ENCODE results near the gene UMODL1.

UMODL1 gene

DNA sequence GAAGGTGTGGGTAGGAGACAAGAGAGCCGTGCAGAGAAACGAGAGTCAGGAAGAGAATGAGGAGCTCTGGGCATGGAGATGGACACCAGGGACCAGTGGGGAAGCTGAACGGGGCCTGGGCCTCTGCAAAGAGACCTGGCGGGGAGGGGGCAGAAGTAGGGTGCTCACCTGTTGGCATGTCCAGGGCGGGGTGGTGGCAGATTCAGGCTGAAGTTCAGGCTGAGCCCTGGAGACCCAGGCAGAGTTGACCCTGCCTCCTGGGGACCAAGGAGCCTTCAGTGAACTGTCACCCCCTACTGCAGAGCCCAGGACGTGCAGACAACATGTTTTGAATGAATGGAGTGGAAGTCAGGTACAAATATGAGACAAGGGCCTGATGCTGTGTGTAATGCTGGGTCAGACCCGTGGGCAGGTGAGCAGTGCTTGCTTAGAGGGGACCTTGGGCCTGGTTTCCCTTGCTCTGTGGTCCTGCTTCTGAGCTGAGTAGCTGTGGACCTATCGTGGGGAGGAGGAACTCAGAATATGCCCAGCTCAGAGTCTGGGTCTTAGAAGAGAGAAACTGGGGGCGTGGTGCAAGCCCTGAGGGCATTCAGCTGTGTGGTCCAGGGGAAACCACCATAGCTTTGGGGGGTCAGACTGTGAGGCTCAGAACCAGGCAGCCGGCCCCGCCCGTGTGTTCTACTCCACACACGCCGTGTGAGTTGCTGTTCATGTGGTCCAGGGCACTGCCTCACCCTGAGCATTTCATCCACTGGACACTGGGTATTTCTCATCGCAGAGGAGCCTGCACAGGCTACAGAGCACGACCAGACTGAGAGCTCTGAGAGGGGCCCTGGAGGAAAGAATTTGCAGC is 21.3 kb upstream of the UMODL1 start:
- no peaks in the 10 kb centered on the region for H3K36me3 ChIP-seq (ENCODE audit: insufficient read depth, low read length)
- H3K27ac ChIP-seq = no peak overlapping the region
- no peak overlapping the region for H3K4me3 ChIP-seq
- H3K9ac ChIP-seq (ENCODE audit: insufficient read length) = no peak overlapping the region
- no peak for TF ChIP-seq EZH2 (IDR thresholded peaks at IDR 0.05)
- TF ChIP-seq POLR2AphosphoS5 (IDR thresholded peaks at IDR 0.05; ENCODE audit: borderline replicate concordance, low read depth, low read length) = no peak
- no peak for TF ChIP-seq FOXP2 (optimal IDR thresholded peaks at IDR 0.05; ENCODE audit: control extremely low read depth, extremely low read length, insufficient read depth)
- H3K9me3 ChIP-seq (ENCODE audit: low read depth, low read length) = no peaks in the 10 kb centered on the region
- DNase-seq (ENCODE audit: low read depth, low spot score) = no peak

DNA sequence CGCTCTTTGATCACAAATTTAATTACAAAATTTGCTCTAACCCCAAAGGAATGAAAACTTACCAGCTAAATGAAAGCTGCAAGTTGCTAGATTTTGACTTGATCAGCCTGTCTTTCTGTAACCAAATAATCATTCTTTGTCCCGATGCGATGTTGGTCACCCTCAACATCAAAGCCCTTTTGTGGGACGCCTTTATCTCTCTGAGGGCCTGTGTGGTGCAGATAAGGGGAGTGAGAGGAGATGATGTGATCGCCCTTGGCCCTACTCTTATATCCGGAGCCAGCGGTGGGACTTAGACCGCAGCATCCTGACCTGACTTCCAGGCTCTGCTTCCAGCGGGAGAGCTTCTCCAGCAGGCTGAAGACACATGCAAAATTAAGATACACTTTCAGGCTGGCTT is 19.3 kb upstream of the UMODL1 start:
- no peaks in the 10 kb centered on the region for H3K36me3 ChIP-seq (ENCODE audit: insufficient read depth, low read length)
- H3K4me3 ChIP-seq = no peak overlapping the region
- no peak for DNase-seq (ENCODE audit: low read depth, low spot score)
- TF ChIP-seq EZH2 (IDR thresholded peaks at IDR 0.05) (no peak), FOXP2 (optimal IDR thresholded peaks at IDR 0.05; ENCODE audit: control extremely low read depth, extremely low read length, insufficient read depth) (no peak), POLR2AphosphoS5 (IDR thresholded peaks at IDR 0.05; ENCODE audit: borderline replicate concordance, low read depth, low read length) (no peak)
- no peaks in the 10 kb centered on the region for H3K9me3 ChIP-seq (ENCODE audit: low read depth, low read length)
- H3K9ac ChIP-seq (ENCODE audit: insufficient read length) = no peak overlapping the region
- H3K27ac ChIP-seq = no peak overlapping the region

DNA sequence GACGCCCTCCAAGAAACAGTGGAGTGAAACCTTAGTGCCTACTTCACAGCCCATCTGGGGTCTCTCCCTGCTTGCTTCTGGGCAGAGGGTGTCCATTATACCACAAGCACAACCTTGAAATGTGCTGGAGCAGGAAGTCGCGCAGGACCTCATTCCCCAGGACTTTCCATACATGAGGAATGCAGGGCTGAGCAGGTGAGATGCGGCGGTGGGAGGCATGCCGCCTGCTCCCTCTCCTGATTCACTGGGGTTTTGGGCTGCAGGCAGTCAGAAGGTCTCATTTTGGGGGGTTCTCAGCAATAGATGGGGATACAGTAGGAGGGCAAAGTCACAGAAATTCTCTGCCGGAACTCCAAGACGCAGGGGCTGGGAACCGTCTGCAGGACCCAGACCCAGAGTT is 15.7 kb upstream of the UMODL1 start:
- no peak overlapping the region for H3K27ac ChIP-seq
- H3K4me3 ChIP-seq = no peak overlapping the region
- H3K9ac ChIP-seq (ENCODE audit: insufficient read length) = no peak overlapping the region
- DNase-seq (ENCODE audit: low read depth, low spot score) = no peak
- H3K9me3 ChIP-seq (ENCODE audit: low read depth, low read length) = no peaks in the 10 kb centered on the region
- no peaks in the 10 kb centered on the region for H3K36me3 ChIP-seq (ENCODE audit: insufficient read depth, low read length)
- TF ChIP-seq EZH2 (IDR thresholded peaks at IDR 0.05) (no peak), POLR2AphosphoS5 (IDR thresholded peaks at IDR 0.05; ENCODE audit: borderline replicate concordance, low read depth, low read length) (no peak), FOXP2 (optimal IDR thresholded peaks at IDR 0.05; ENCODE audit: control extremely low read depth, extremely low read length, insufficient read depth) (no peak)

DNA sequence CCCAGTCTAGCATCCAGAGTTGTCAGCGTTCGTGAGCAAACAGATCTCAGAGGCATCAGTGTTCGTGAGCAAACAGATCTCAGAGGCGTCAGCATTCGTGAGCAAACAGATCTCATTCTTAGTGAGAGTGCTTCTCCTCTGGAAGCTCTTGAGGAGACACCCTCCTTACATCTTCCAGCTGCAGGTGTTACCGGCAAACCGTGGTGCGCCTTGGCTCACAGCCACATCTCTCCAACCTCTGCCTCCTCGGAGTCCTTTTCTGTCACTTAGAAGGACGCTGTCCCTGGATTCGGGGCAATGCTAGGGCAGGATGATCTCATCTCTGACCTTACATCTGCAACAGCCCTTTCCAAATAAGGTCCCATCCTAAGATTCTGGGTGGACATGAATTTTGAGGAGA is 14.6 kb upstream of the UMODL1 start:
- Histone ChIP-seq H3K4me3 (no peak overlapping the region), H3K9ac (ENCODE audit: insufficient read length) (no peak overlapping the region), H3K27ac (no peak overlapping the region), H3K9me3 (ENCODE audit: low read depth, low read length) (no peaks in the 10 kb centered on the region), H3K36me3 (ENCODE audit: insufficient read depth, low read length) (no peaks in the 10 kb centered on the region)
- DNase-seq (ENCODE audit: low read depth, low spot score) = no peak
- no peak for TF ChIP-seq POLR2AphosphoS5 (IDR thresholded peaks at IDR 0.05; ENCODE audit: borderline replicate concordance, low read depth, low read length)
- no peak for TF ChIP-seq FOXP2 (optimal IDR thresholded peaks at IDR 0.05; ENCODE audit: control extremely low read depth, extremely low read length, insufficient read depth)
- no peak for TF ChIP-seq EZH2 (IDR thresholded peaks at IDR 0.05)

DNA sequence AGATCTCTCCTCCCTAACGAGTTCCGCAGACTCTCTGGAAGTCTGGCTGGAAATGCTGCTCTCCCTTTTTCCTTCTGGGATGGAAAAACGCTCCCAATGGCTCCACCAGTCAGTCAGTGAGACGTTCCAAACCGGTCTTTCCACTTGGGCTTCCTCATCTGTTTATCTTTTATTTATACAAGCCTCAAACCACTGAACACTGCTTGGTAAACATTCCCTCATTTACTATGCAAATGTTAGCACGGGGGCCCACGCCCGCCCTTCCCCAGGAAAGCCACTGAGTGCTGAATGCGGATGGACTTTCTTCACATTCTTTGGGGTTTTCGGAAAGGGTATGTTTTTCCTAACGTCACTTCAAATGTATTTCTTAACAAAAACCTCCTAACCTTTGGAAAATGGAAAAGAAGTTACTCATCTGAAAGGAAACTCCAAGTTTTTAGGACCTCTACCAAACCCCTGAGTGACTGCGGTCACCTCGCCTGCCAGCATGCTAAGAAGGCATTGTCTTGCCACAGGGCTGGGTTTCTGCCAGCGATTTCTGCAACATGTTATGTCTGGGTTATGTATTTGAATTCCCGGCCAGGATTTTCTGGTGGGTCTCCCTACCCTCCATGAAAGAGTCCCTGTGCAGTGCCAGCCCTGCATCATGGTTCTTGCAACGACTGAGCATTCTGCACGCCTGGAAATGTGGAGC is 14.0 kb upstream of the UMODL1 start:
- no peak overlapping the region for H3K4me3 ChIP-seq
- DNase-seq (ENCODE audit: low read depth, low spot score) = no peak
- H3K27ac ChIP-seq = no peak overlapping the region
- H3K9me3 ChIP-seq (ENCODE audit: low read depth, low read length) = no peaks in the 10 kb centered on the region
- no peak overlapping the region for H3K9ac ChIP-seq (ENCODE audit: insufficient read length)
- no peaks in the 10 kb centered on the region for H3K36me3 ChIP-seq (ENCODE audit: insufficient read depth, low read length)
- TF ChIP-seq EZH2 (IDR thresholded peaks at IDR 0.05) = no peak
- no peak for TF ChIP-seq POLR2AphosphoS5 (IDR thresholded peaks at IDR 0.05; ENCODE audit: borderline replicate concordance, low read depth, low read length)
- TF ChIP-seq FOXP2 (optimal IDR thresholded peaks at IDR 0.05; ENCODE audit: control extremely low read depth, extremely low read length, insufficient read depth) = no peak

DNA sequence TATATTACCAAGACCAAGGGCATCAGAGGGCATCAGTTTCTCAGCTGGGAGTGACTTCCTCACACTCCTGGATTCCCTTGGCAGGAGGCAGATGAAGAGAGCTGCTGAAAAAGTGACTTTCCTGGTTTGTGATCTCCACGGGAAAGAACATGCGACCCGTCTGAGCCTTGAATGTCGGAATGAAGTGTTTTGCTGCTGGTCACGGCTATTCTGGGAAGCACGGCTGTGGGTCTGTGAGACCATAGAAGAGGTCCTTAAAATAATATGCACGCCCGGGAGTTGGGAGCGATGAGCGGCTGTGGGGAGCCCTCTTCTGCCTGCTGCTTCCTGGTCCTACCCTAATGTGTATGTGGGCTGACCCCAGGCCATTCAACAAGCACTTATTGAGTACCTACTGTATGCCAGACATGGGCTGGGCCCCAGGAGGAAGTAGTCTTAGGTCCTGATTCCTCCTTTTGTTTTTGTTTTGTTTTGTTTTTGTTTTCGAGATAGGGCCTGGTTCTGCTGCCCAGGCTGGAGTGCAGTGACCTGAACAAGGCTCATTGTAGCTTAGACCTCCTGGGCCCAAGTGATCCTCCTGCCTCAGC is 13.2 kb upstream of the UMODL1 start:
- Histone ChIP-seq H3K9ac (ENCODE audit: insufficient read length) (no peak overlapping the region), H3K27ac (no peak overlapping the region), H3K4me3 (no peak overlapping the region), H3K36me3 (ENCODE audit: insufficient read depth, low read length) (no peaks in the 10 kb centered on the region), H3K9me3 (ENCODE audit: low read depth, low read length) (no peaks in the 10 kb centered on the region)
- TF ChIP-seq EZH2 (IDR thresholded peaks at IDR 0.05) (no peak), POLR2AphosphoS5 (IDR thresholded peaks at IDR 0.05; ENCODE audit: borderline replicate concordance, low read depth, low read length) (no peak), FOXP2 (optimal IDR thresholded peaks at IDR 0.05; ENCODE audit: control extremely low read depth, extremely low read length, insufficient read depth) (no peak)
- no peak for DNase-seq (ENCODE audit: low read depth, low spot score)

DNA sequence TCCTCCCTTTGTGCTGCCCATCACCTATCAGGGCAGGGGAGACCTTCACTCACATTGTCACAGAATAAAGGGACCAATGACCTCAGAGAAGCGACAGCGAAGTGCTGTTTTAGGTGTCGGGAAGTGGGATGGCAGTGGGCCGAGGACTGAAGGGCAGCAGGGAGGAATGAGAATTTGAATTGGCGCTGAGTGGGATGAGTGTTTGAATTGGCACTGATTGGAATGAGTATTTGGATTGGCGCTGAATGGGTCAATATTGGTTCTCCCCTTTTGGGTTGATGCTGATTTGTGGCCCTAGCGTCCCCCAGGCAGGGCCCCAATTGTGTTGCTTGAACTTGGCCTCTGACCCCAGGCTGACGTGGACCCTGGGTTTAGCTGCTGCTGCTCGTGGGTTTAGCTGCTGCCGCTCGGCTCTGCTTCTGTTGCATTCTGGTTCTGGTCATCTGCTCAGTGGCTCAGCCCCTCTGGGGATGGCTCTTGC is 12.4 kb upstream of the UMODL1 start:
- Histone ChIP-seq H3K4me3 (no peak overlapping the region), H3K27ac (no peak overlapping the region), H3K9me3 (ENCODE audit: low read depth, low read length) (no peaks in the 10 kb centered on the region), H3K9ac (ENCODE audit: insufficient read length) (no peak overlapping the region), H3K36me3 (ENCODE audit: insufficient read depth, low read length) (no peaks in the 10 kb centered on the region)
- no peak for DNase-seq (ENCODE audit: low read depth, low spot score)
- TF ChIP-seq POLR2AphosphoS5 (IDR thresholded peaks at IDR 0.05; ENCODE audit: borderline replicate concordance, low read depth, low read length) (no peak), FOXP2 (optimal IDR thresholded peaks at IDR 0.05; ENCODE audit: control extremely low read depth, extremely low read length, insufficient read depth) (no peak), EZH2 (IDR thresholded peaks at IDR 0.05) (no peak)

DNA sequence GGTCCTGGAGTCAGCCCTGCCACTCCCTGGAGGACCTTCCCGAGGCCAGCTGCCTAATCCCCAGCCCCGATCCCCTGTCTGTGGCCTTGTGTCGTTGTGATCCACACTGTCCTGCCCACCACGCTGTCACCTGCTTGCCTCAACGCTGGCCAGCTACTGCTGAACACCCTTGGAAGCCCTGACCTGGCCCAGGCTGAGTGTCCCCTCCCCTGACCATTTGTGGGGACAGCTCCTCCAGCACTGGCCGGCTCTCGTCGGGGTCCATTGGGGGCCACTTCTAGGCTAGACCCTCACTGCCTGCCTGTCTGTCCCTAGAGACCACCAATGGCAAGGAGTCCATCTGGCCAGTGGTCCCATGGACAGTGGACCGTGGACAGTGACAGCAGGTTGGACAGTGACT is 12.0 kb upstream of the UMODL1 start:
- H3K27ac ChIP-seq = no peak overlapping the region
- H3K36me3 ChIP-seq (ENCODE audit: insufficient read depth, low read length) = no peaks in the 10 kb centered on the region
- DNase-seq (ENCODE audit: low read depth, low spot score) = no peak
- no peak for TF ChIP-seq FOXP2 (optimal IDR thresholded peaks at IDR 0.05; ENCODE audit: control extremely low read depth, extremely low read length, insufficient read depth)
- TF ChIP-seq POLR2AphosphoS5 (IDR thresholded peaks at IDR 0.05; ENCODE audit: borderline replicate concordance, low read depth, low read length) = no peak
- no peak for TF ChIP-seq EZH2 (IDR thresholded peaks at IDR 0.05)
- no peaks in the 10 kb centered on the region for H3K9me3 ChIP-seq (ENCODE audit: low read depth, low read length)
- no peak overlapping the region for H3K4me3 ChIP-seq
- H3K9ac ChIP-seq (ENCODE audit: insufficient read length) = no peak overlapping the region
